Kidney (tissue), 14 donors: ENCODE results near the gene LCN15. TPM values are rescaled to one million over a fixed set of nuclear protein-coding genes. Genes with fewer than 3 reads are reported as not detected.

Source experiments
- DNase-seq, 5 donors: peaks; one replicate each; pipeline ENCODE4 v3.0.0-alpha.2; 2013 to 2020
- FAIRE-seq: peaks from 2 replicates; lab custom pipeline; 2012; peaks lifted over from hg19 to GRCh38; lab: Jason Lieb, UNC
- H3K27ac ChIP-seq, 2 donors: one replicate each; pipeline ENCODE4 v1.7.0; 2013; ENCODE audit warnings: low read depth in 2 of 2, low read length in 2 of 2, inconsistent platforms in 1 of 2
- H3K27me3 ChIP-seq: one replicate; pipeline ENCODE4 v1.7.1; 2013; ENCODE audit warnings: low read length, inconsistent platforms; ENCODE audit not compliant: control insufficient read depth, insufficient read depth
- H3K36me3 ChIP-seq, 3 donors: one replicate each; pipeline versions ENCODE4 v1.7.0 to v1.7.1; 2013; ENCODE audit warnings: low read length in 3 of 3, control low read depth in 1 of 3, inconsistent platforms in 1 of 3; ENCODE audit not compliant: insufficient read depth in 3 of 3, control insufficient read depth in 2 of 3
- H3K4me1 ChIP-seq, 3 donors: one replicate each; pipeline versions ENCODE4 v1.7.0 to v1.7.1; 2013; ENCODE audit warnings: low read length in 3 of 3, inconsistent platforms in 1 of 3, low read depth in 1 of 3; ENCODE audit not compliant: control insufficient read depth in 2 of 3, insufficient read depth in 2 of 3
- H3K4me3 ChIP-seq, 3 donors: one replicate each; pipeline versions ENCODE4 v1.7.0 to v1.8.1; 2013; ENCODE audit warnings: low read length in 3 of 3, control low read depth in 1 of 3, inconsistent platforms in 1 of 3
- H3K9ac ChIP-seq, 3 donors: one replicate each; pipeline versions ENCODE4 v1.7.0 to v1.7.1; 2013; ENCODE audit warnings: low read length in 3 of 3, control low read depth in 1 of 3, inconsistent platforms in 1 of 3
- H3K9me3 ChIP-seq, 3 donors: one replicate each; pipeline versions ENCODE4 v1.7.0 to v1.7.1; 2013; ENCODE audit warnings: low read length in 3 of 3, control low read depth in 1 of 3, inconsistent platforms in 1 of 3; ENCODE audit not compliant: control insufficient read depth in 2 of 3, insufficient read depth in 1 of 3
- CTCF ChIP-seq: IDR thresholded peaks from 3 replicates; pipeline ENCODE4 v1.5.1; 2012; ENCODE audit warnings: mild to moderate bottlenecking, moderate library complexity, borderline replicate concordance; ENCODE audit not compliant: insufficient read depth; ENCODE audit errors: extremely low read depth
- intact Hi-C: fragments of 100-400 bp; cut with DNase I; formaldehyde crosslinking; loops from one replicate; pipeline ENCODE4 v1.11.1; 2022
- polyA plus RNA-seq: library from polyadenylated mRNA; stranded (reverse); fragments of 350-450 nt; fragmentation: Illumina TruSeq; extraction: RNeasy Lipid Tissue Mini Kit (QIAGEN cat#74804); gene quantifications from one replicate; pipeline ENCODE4 v1.2.3, GENCODE V29; 2014; ENCODE audit warnings: low read depth, low replicate concordance; ENCODE audit not compliant: insufficient read depth
- total RNA-seq: library from RNA; stranded (reverse); fragmentation: NEBNext Ultra II Directional; extraction: Animal tissue kit (Norgen Biotek cat#: 25700); gene quantifications from one replicate; pipeline ENCODE4 v1.2.1, GENCODE V29; 2021
- donor health status: control.
- donor health status: control.
- donor health status: control.
- donor health status: control.
- donor health status: control.
- donor health status: DM: yes; HTN: yes; CAD: no.
- donor health status: Normal renal cell carcinoma (clear cell type).

The LCN15 gene
- total and polyA plus RNA-seq, 2 donors from 2014 or later = not detected

- no peak for FAIRE-seq
These were observed 15.5 kb upstream of the LCN15 start for GRCh38 chr9:136779808-136780207.

GRCh38 chr9:136777359-136777758, 13.0 kb upstream of the LCN15 start:
- no peak for FAIRE-seq
- no peak for TF ChIP-seq CTCF
- peak in 1 of 5 donors; percentile 41 for DNase-seq
- H3K27me3 ChIP-seq = no peaks in the 10 kb centered on the region
- intact Hi-C loops = no loop called here
- H3K27ac ChIP-seq = no peak overlapping the region
- no peaks in the 10 kb centered on the region for H3K4me1 ChIP-seq
- H3K36me3 ChIP-seq = no peaks in the 10 kb centered on the region
- no peak overlapping the region for H3K4me3 ChIP-seq
- no peak overlapping the region for H3K9ac ChIP-seq
- H3K9me3 ChIP-seq = no peaks in the 10 kb centered on the region

More at GRCh38 chr9:136779808-136780207, 15.5 kb upstream of the LCN15 start:
- no peaks in the 10 kb centered on the region for H3K27me3 ChIP-seq
- no peaks in the 10 kb centered on the region for H3K4me1 ChIP-seq
- no peak for TF ChIP-seq CTCF
- H3K36me3 ChIP-seq = no peaks in the 10 kb centered on the region
- H3K9me3 ChIP-seq = no peaks in the 10 kb centered on the region
- H3K9ac ChIP-seq = no peak overlapping the region
- H3K27ac ChIP-seq = no peak overlapping the region
- peak in 1 of 5 donors; percentile 11 for DNase-seq
- no peak overlapping the region for H3K4me3 ChIP-seq
- intact Hi-C loops = loop anchor here (10.0 kb wide), 1 partner anchor 255 kb away; the partner anchor contains the start of gene FUT7

DNA sequence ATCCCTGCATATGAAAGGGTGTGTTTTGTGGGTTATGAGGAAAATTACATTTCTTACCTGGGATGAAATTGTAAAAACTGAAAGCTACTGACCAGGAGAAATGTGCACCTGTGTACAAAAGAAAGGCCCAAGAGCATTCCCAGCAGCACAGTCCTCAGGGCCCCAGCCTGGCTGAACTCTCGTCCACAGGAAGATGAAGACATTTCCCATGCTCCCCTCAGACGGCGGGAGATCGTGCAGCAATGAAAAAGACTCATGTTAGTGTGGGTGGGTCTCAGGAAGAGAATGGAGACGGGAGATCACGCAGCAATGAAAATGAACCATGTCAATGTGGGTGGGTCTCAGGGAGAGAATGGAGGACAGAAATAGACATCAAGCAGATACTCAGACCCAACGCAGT, 12.6 kb upstream of the LCN15 start:
- intact Hi-C loops = no loop called here
- TF ChIP-seq CTCF = no peak
- DNase-seq (peak in 1 of 5 donors; percentile 25), FAIRE-seq (no peak)
- H3K9me3 ChIP-seq = no peaks in the 10 kb centered on the region
- no peak overlapping the region for H3K9ac ChIP-seq
- H3K4me3 ChIP-seq = no peak overlapping the region
- H3K36me3 ChIP-seq = no peaks in the 10 kb centered on the region
- H3K27me3 ChIP-seq = no peaks in the 10 kb centered on the region
- no peaks in the 10 kb centered on the region for H3K4me1 ChIP-seq
- no peak overlapping the region for H3K27ac ChIP-seq

GRCh38 chr9:136775191-136775590, 10.9 kb upstream of the LCN15 start:
- H3K27ac ChIP-seq = no peak overlapping the region
- H3K27me3 ChIP-seq = no peaks in the 10 kb centered on the region
- FAIRE-seq (no peak), DNase-seq (peak in 1 of 5 donors; percentile 46)
- no peak for TF ChIP-seq CTCF
- H3K36me3 ChIP-seq = no peaks in the 10 kb centered on the region
- H3K9ac ChIP-seq = no peak overlapping the region
- H3K4me3 ChIP-seq = no peak overlapping the region
- H3K9me3 ChIP-seq = no peaks in the 10 kb centered on the region
- no peaks in the 10 kb centered on the region for H3K4me1 ChIP-seq
- intact Hi-C loops = no loop called here
